ENCODE data around the gene OPCML.

OPCML gene

DNA sequence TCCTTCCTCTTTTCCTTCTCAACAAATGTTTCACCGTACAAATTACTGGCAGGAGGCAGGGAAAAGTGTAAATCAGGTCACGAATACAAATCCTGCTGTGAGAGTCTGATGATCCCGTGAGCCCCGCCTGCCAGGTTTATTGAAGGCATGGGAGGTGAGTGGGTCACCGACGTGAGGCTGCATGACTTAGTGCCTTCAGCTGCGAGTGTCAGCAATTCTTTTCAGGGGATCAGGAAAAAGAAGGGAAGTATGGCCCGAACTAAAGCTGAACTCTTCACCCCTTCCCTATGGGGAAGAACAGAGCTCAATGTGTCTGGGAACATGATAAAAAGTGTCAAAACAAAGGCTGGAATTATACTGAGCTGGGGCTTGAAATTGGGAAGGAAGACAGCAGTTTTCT is 166.2 kb downstream of the OPCML start:
- no peaks in the 10 kb centered on the region for H4K20me1 ChIP-seq (ENCODE audit: insufficient read depth)
- no peak overlapping the region for H2AFZ ChIP-seq (ENCODE audit: low read depth)
- no peaks in the 10 kb centered on the region for H3K79me2 ChIP-seq (ENCODE audit: insufficient read depth, low read depth)
- no peak overlapping the region for H3K4me2 ChIP-seq
- H3K27me3 ChIP-seq (ENCODE audit: insufficient read depth, low read depth): no peaks in the 10 kb centered on the region
- no peaks in the 10 kb centered on the region for H3K36me3 ChIP-seq (ENCODE audit: insufficient read depth)
- TF ChIP-seq, protein P1, sequence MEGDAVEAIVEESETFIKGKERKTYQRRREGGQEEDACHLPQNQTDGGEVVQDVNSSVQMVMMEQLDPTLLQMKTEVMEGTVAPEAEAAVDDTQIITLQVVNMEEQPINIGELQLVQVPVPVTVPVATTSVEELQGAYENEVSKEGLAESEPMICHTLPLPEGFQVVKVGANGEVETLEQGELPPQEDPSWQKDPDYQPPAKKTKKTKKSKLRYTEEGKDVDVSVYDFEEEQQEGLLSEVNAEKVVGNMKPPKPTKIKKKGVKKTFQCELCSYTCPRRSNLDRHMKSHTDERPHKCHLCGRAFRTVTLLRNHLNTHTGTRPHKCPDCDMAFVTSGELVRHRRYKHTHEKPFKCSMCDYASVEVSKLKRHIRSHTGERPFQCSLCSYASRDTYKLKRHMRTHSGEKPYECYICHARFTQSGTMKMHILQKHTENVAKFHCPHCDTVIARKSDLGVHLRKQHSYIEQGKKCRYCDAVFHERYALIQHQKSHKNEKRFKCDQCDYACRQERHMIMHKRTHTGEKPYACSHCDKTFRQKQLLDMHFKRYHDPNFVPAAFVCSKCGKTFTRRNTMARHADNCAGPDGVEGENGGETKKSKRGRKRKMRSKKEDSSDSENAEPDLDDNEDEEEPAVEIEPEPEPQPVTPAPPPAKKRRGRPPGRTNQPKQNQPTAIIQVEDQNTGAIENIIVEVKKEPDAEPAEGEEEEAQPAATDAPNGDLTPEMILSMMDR (conservative IDR thresholded peaks at IDR 0.05; ENCODE audit: low read depth, low read length): no peak
- no peak overlapping the region for H3K9ac ChIP-seq
- no peak overlapping the region for H3K4me3 ChIP-seq (IDR thresholded peaks at IDR 0.05; ENCODE audit: insufficient read depth, low read depth, low read length)
- H3K4me1 ChIP-seq (ENCODE audit: low read depth, poor library complexity, severe bottlenecking): no peaks in the 10 kb centered on the region
- H3K27ac ChIP-seq: no peak overlapping the region

DNA sequence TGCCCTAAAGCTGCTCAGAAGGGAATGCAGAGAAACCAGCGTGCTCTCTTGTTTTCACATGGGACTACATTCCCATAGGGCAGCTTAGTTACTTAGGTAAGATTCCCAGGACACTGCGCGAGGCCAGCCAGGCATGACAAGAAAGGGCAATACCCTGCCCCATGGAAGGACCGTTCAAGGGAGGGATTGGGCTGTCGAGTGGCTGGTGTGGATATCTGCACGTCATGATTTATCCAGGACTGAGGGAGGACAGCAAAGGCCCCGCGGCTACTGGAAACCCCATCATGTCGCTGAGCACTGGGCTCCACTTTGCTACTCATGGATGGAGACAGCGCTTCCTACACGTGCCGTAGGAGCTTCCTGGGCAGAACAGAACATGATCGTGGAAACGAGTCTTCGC is 169.4 kb downstream of the OPCML start:
- Histone ChIP-seq H3K4me2 (no peak overlapping the region), H3K27me3 (ENCODE audit: insufficient read depth, low read depth) (no peaks in the 10 kb centered on the region), H3K36me3 (ENCODE audit: insufficient read depth) (no peaks in the 10 kb centered on the region), H4K20me1 (ENCODE audit: insufficient read depth) (no peaks in the 10 kb centered on the region), H2AFZ (ENCODE audit: low read depth) (no peak overlapping the region), H3K27ac (no peak overlapping the region), H3K79me2 (ENCODE audit: insufficient read depth, low read depth) (no peaks in the 10 kb centered on the region), H3K4me3 (IDR thresholded peaks at IDR 0.05; ENCODE audit: insufficient read depth, low read depth, low read length) (no peak overlapping the region), H3K9ac (no peak overlapping the region), H3K4me1 (ENCODE audit: low read depth, poor library complexity, severe bottlenecking) (no peaks in the 10 kb centered on the region)
- TF ChIP-seq, protein P1 (conservative IDR thresholded peaks at IDR 0.05; ENCODE audit: low read depth, low read length): no peak

DNA sequence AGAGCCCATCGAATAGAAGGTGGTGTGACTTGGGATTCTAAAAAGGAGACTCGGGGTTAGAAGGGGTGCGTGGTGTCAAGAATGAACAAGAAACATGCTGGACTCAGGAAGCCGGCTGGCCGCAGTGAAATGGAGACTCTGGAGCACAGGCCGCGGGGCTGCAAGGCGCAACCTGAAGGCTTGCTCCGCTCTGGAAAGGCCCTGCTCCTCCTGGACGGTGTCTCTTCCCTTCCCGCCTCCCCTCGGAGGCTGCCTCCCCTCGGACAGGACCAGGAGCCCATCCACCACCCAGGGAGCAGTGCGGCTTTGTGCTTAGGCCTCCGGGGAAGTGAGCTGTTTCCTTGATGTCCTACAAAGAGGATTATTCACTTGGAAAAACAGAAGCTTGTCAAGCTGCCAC is 170.1 kb downstream of the OPCML start:
- H3K4me2 ChIP-seq: no peak overlapping the region
- no peaks in the 10 kb centered on the region for H3K4me1 ChIP-seq (ENCODE audit: low read depth, poor library complexity, severe bottlenecking)
- no peaks in the 10 kb centered on the region for H4K20me1 ChIP-seq (ENCODE audit: insufficient read depth)
- no peak overlapping the region for H3K4me3 ChIP-seq (IDR thresholded peaks at IDR 0.05; ENCODE audit: insufficient read depth, low read depth, low read length)
- TF ChIP-seq, protein P1 (conservative IDR thresholded peaks at IDR 0.05; ENCODE audit: low read depth, low read length): no peak
- H3K36me3 ChIP-seq (ENCODE audit: insufficient read depth): no peaks in the 10 kb centered on the region
- H2AFZ ChIP-seq (ENCODE audit: low read depth): no peak overlapping the region
- H3K79me2 ChIP-seq (ENCODE audit: insufficient read depth, low read depth): no peaks in the 10 kb centered on the region
- H3K9ac ChIP-seq: no peak overlapping the region
- H3K27me3 ChIP-seq (ENCODE audit: insufficient read depth, low read depth): no peaks in the 10 kb centered on the region
- H3K27ac ChIP-seq: no peak overlapping the region

DNA sequence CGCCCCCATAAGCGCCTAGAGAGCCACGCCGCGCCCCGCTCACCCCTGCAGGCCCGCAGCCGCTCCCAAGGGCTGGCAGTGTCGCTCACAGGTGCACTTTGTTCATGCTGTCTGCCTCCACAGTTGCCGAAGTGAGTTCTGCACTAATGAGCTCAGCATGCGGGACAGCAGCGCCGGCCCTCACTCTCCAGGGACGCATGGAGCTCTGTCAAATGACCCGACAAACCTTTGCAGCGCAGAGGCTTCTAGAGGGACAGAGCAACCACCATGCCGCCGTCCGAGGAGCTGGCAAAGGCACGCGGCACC is 170.7 kb downstream of the OPCML start:
- H3K4me1 ChIP-seq (ENCODE audit: low read depth, poor library complexity, severe bottlenecking): no peaks in the 10 kb centered on the region
- TF ChIP-seq, protein P1 (conservative IDR thresholded peaks at IDR 0.05; ENCODE audit: low read depth, low read length): no peak
- H3K36me3 ChIP-seq (ENCODE audit: insufficient read depth): no peaks in the 10 kb centered on the region
- H3K9ac ChIP-seq: no peak overlapping the region
- no peak overlapping the region for H3K4me3 ChIP-seq (IDR thresholded peaks at IDR 0.05; ENCODE audit: insufficient read depth, low read depth, low read length)
- no peak overlapping the region for H3K27ac ChIP-seq
- H3K4me2 ChIP-seq: no peak overlapping the region
- H3K27me3 ChIP-seq (ENCODE audit: insufficient read depth, low read depth): no peaks in the 10 kb centered on the region
- H3K79me2 ChIP-seq (ENCODE audit: insufficient read depth, low read depth): no peaks in the 10 kb centered on the region
- no peaks in the 10 kb centered on the region for H4K20me1 ChIP-seq (ENCODE audit: insufficient read depth)
- no peak overlapping the region for H2AFZ ChIP-seq (ENCODE audit: low read depth)

Measured in KMS-11 (cell line).